ENCODE results near the gene ZMYM4.
"Not testable (repeated sequence)": the region's sequence is repeated elsewhere in the genome, so short reads cannot be mapped to it uniquely, and the experiment has no call there.

Gene ZMYM4

DNA sequence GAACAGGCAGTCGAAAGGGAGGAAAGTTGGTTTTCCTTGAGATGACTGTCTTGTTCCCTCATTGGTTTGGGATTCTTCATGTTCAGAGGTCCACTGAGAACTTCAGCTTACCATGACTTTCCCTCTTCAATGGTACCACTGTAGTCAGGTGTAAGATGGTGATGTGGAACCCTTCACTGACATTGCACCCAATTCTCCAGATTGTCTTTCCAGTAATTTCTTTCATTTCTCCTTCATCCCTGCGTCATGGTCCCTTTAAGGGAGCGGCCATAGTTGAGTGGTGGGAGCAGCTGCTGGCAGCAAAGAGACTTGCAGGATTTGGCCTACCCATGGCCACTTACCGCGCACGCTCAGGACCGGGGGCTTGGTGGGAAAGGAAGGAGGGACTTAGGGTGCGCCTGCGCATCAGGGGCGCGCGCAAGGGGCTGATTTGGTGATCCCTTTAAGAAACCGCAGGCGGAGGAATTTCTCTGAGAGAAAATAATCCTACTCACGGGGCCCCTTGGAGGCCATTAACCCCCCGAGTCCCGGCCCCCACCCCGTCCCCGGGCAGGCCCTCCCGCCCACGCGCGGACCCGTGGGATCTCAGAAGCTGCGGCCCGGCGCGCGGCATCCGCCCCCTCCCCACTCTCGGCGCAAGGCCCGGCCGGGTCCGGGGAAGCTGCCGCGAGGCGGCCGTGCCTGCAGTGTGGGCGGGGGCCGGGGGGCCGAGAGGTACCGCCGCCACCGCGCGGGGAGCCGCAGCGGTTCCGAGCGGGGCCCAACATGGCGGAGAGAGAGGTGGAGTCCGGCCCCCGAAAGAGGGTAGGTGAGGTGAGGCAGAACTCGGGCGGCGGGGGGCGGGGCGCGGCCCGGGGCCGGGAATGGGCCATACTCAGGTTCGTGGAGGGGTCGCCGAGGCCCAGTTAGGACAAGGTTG, at the start of gene ZMYM4:
TSS of gene ZMYM4 (plus strand) at position 428 of the 919 bp plus-strand sequence. CDS start at position 766, 338 bp downstream.
- DNase-seq (ENCODE audit: low read depth): peak; percentile 79

DNA sequence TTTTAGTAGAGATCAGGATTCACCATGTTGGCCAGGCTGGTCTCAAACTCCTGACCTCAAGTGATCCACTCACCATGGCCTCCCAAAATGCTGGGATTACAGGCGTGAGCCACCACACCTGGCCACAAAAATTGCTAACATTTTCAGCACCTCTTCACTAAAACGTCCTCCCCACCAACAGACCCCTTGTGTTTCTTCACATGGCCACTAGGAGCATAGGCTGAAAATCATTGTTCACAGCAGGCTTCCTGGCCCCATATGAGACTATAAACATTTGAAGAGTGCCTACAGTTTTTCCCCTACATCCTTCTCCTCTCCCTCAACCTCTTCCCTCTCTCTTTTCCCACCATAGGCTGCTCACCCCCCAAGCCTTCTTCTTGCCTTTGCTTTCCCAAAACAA, 47.5 kb upstream of the ZMYM4 start:
- DNase-seq (ENCODE audit: low read depth): no peak

DNA sequence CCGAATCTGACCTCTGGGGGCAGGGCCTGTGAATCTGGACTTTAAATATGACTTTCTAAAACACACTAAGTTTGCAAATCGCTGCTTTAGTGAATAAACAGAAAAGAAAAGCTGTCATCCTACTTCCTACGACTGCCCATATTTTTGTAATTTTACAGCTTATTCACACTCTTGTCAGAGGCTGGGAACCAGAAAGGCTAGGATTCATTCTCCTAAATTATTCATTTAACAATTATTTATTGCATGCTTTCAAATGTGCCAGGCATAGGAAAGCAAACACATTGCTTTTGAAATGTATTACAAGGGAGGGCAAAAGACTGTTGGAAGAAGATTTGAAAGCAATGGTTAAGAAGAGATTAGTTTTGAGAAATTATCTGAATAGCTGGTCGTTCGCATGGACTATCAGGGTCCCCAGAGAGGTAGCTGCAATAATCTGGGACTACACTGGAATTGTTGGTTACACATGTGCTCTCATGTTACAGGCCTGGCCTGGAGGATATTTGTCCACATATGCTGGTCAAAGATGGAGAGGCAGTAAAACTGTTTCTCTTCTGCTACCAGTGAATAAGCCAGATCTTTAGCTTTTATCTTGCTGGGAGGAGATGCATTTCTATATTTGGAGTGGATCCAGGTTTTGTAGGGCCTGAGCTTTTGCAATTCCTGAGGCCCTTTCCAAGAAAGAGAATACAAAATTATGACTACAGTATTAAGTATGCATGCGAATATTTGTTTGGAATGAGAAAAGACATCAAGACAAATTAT, 46.0 kb upstream of the ZMYM4 start:
- DNase-seq (ENCODE audit: low read depth): peak; percentile 80

DNA sequence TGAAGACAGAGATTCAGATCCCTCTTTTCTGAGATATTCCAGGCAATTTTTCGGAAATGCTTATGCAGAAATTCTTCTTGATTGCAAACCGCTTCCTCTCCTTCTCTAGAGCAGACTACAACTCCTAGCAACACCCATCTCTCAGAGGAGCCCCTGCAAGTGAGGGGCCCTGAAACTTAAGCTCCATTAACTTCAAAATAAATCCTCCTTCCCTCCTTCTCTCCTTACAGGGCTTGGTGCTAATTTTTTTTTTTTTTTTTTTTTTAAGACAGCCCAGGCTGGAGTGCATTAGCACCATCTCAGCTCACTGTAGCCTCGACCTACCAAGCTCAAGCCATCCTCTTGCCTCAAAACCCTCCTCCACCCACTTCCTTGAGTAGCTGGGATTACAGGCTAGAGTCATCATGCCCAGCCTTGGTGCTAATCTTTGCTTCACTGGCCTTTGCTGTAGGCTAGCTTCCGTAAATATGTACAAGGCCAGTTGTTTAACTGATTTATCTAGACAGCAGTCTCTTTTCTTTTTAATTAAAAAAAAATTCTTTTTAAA, 45.4 kb upstream of the ZMYM4 start:
- DNase-seq (ENCODE audit: low read depth): no peak

DNA sequence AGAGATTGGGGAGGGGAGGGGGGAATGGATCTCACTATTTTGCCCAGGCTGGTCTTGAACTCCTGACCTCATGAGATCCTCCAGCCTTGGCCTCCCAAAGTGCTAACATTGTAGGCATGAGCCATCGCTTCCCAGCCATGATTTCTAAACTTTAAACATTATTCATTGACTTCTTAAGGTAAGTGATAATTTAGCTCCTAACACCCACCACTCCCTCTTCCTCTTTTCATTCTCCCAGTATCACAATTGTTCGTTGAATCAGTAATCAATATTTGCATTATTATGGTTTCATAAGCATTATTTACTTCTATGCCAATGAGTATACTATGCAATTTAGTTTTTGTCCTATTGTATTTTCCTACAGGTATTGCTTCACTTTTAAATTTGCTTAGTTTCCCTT, 42.0 kb upstream of the ZMYM4 start:
- no peak for DNase-seq (ENCODE audit: low read depth)

DNA sequence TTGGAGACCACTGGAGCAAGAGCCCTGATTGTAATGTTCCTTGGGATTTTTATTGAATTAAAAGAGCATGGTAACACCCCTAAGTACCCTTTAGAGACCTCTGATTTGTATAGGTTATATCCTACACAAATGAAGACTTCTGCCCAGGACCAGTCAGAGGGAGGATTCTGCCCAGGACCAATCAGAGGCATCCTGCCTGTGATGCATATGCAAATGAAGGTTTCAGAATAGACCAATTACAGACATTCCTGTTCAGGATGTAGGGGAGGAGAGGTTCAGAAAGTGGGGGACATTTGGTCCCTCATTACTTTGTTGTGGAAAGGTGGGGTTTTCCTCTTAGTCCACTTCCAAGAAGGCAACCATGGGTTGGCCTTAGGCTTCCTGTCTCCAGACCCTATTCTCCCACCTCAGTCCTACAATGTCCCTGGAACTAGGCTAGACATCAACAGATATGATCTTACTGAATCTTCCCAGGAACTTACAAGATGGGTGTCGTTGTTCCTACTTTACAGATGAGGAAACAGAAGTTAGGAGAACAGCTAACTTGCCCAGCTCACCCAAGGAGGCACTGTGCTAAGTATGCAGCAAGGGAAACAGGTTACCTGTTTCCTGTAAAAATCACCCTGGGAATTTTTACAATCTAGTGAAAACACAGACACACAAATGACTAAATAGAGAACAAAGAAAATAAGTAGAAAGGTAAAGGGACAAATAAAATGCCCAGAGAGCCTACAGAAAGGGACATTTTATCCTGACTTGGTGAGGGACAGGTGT, 38.7 kb upstream of the ZMYM4 start:
- DNase-seq (ENCODE audit: low read depth): no peak

DNA sequence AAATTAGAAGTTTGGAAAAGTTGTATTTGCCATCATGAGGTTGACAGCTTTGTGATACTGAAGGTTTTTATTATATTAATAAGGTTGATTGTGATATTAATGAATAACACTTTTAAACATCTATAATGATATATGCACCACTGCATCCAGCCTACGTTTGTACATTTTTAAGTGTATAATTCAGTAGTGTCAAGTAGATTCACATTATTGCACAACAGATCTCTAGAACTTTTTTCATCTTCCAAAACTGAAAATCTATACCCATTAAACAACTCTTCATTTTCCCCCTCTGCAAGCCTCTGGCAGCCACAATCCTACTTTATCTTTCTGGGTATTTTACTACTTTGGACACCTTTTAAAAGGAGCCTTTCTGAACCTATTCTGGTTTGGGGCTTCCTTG, 37.2 kb upstream of the ZMYM4 start:
- no peak for DNase-seq (ENCODE audit: low read depth)

DNA sequence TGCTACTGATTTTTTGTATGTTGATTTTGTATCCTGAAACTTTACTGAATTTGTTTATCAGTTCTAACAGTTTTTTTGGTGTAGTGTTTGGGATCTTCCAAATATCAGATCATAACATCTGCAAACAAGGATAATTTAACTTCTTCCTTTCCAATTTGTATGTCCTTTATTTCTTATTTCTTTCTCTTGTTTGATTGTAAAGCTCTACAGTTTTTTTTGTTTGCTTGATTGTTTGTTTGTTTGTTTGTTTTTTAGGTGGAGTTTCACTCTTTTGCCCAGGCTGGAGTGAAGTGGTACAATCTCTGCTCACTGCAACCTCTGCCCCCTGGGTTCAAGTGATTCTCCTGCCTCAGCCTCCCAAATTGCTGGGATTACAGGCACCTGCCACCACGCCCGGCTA, 31.7 kb upstream of the ZMYM4 start:
- DNase-seq (ENCODE audit: low read depth): not testable (repeated sequence)

DNA sequence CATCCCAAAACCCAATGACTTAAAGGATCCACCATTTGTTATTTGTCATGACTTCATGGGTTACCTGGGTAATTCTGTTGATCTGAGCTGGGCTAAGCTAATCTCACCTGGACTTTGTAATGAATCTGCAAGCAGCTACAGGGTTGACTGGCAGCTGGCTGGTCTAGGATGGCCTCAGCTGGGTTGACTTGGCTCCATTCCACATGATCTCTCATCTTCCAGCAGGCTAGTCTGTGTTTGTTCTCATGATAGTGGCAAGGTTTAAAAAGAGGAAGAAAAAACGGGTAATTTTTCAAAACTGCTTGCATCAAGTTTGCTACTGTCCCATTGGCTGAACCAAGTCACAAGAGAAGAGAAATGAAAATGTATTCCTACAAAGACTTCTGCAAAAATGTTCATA, 24.8 kb upstream of the ZMYM4 start:
- no peak for DNase-seq (ENCODE audit: low read depth)

DNA sequence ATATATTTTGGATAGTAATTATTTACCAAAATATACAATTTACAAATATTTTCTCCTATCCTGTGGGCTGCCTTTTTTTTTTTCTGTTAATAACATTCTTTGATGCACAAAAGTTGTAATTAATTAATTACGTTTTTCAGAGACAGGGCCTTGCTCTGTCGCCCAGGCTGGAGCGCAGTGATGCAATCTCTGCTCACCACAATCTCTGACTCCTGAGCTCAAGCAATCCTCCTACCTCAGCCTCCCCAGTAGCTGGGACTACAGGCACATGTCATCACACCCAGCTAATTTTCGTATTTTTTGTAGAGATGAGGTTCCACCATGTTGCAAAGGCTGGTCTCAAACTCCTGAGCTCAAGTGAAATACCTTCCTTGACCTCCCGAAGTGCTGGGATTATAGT, 21.3 kb upstream of the ZMYM4 start:
- no peak for DNase-seq (ENCODE audit: low read depth)

DNA sequence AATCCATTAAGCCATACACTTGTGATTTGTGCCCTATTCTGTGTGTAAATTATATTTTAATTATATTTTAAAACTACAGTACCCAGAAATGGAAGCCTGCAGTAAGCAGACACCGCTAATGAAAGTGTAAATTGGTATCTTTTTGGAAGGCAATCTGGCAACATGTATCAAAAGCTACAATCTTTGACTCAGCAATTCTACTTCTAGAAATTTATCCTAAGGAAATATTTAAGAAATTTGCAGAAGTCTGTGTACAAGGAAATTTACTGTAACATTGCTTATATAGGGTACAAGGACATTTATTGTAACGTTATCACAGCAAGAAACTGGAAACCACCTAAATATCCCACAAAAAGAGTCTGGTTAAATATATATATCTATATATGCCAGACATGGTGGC, 14.6 kb upstream of the ZMYM4 start:
- no peak for DNase-seq (ENCODE audit: low read depth)

DNA sequence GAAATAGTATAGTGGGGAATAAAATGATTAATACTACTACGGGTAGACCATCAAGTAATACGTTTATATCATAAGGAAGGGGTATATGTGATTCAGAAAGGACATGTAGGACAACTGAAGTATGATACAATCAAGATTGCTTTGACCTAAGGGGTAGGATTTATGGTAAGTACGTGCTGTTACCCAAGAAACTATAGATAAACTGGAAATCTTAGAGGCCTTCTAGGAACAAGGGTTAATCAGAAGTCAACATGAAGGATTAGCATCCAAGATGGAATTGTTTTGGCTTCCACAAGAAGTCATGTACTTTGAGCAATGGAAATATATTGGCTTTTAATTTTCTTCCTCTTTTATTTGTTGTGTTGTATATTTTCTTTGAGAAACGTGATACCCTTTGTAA, 13.2 kb upstream of the ZMYM4 start:
- DNase-seq (ENCODE audit: low read depth): no peak

DNA sequence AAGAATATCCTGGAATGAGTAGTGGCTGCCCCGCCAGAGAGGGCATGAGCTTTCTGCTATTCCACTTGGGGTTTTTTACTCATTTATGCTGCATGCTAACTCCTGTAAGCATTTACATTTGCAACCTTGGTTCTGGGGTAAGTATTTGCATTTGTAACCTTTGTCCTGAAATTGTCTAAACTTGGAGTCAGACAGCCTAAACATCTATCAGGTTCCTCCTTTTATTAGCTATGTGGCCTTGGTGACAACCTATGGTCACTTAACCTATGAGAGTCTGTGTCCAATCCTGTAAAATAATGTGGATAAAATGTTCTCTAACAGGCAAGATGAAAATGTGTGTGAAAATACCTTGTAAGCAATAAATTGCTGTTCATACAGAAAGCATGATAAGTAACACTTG, 8.9 kb upstream of the ZMYM4 start:
- no peak for DNase-seq (ENCODE audit: low read depth)

DNA sequence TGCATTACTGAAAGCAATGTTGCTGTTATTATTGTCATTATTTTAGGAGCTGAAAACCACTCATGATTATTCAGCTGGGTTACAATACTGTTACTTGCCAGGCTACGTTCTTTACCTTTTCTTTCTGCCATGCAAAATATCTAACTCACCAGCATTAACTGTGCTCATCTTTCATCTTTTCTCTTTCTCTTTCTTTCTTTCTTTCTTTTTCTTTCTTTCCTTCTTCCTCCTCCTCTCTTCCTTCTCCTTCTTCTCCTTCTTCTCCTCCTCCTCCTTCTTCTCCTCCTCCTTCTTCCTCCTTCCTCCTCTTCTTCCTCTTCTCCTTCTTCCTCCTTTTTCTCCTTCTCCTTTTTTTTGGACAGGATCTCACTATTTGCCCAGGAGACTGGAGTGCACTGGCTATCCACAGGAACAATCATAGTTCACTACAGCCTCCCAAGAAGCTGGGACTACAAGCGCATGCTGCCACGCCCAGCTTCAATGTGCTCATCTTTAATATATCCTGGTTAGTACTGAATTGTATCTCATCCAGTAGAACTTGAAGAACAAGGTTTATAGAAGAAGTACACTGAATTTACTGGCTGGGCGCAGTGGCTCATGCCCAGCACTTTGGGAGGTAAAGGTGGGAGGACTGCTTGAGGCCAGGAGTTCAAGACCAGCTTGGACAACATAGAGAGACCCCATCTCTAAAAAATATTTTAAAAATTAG, 6.9 kb upstream of the ZMYM4 start:
- DNase-seq (ENCODE audit: low read depth): no peak

DNA sequence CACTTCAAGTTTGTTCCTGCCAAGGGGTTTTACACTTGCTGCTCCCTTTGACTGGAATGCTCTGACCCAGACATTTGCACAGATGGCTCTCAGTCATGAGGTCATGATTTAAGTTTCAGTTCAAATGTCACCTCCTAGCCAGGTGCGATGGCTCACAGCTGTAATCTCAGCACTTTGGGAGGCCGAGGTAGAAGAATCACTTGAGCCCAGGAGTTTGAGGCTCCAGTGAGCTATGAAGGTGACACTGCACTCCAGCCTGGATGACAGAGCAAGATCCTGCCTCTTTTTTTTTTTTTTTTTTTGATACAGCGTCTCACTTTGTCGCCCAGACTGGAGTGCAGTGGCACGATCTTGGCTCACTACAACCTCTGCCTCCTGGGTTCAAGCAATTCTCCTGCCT, 4.5 kb upstream of the ZMYM4 start:
- DNase-seq (ENCODE audit: low read depth): no peak

DNA sequence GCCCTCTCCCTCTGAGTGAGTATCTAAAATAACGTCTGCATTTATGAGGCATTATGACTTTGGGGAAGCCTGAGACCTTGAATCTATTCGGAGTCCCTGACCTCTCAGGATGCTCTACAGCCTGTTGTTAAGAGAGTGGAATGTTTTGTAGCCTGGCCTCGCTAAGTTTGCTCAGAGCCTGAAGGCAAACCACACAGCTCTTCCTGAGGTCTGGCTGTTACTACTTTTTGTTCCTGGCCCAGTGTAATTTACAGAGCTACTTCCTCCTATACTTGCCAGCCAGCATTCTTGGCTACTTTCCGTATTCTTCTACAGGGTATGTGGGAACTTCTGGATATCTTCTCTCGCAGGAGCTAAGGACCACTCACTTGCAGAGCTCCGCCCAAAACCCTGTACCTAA, 3.6 kb upstream of the ZMYM4 start:
- peak; percentile 51 for DNase-seq (ENCODE audit: low read depth)

DNA sequence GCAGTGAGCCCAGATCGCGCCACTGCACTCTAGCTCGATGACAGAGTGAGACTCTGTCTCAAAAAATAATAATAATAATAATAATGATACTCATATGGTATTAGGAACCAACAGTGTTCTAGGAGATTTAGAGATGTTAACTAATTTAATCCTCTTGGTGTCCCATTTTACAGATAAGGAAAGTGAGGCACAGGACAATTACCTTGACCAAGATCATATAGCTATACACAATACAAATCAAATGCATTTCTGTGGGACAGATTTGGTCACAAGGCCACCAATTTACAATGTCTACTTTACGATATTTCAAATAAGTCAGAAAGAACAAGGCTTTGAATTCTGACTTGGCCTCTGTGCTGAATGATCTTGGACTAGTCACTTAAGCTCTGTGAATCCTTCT, 2.2 kb upstream of the ZMYM4 start:
- no peak for DNase-seq (ENCODE audit: low read depth)

DNA sequence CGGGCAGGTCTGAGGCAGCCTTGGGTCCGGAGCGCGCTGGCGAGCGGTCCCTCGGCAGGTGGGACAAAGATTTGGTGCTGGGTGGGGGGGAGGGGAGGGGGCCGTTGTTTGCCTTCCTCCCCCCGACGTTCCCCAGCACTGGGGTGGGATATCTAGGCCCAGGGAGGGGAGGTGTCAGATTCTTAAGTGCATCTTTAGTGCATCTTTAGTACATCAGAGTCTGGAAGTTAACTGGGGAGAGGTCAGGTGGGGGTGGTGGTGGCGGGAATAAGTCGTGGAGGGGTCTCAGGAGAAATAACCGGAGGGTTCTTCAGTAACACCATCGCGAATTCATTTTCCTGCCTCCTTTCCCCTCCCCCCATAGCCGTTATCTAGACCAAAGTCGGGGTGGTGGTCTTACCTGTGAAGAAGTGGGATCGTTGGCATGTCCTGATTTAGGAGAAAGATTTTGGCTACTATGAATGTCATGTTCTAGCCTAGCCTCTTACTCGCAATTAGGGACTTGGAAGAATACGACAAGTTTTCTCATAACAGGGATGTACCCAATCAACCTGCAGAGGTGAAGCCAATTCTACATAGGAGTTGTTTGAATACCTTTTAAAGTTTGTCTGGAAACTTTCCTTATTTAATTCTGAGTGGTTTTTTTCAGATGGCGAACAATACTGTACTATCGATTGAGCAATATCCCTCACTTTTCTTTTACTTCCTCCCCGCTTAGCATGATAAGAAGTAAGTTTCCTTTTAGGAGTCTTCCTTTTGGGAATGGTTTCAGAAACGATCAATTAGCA, 886 bp downstream of the ZMYM4 start:
- no peak for DNase-seq (ENCODE audit: low read depth)

DNA sequence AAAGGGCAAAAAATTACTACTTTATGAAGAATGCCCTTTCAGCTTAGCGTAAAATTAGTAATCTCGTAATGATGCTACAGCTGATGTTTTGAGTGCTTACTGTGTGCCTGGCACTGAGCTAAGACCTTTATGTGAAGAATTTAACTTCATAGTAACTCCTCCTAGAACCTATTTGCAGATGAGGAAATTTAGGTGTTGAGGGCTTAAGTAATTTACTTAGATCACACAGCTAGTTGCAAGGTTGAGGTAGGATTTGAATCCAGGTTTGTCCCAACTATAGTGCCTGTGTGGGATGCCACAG, 1.4 kb downstream of the ZMYM4 start:
- no peak for DNase-seq (ENCODE audit: low read depth)

DNA sequence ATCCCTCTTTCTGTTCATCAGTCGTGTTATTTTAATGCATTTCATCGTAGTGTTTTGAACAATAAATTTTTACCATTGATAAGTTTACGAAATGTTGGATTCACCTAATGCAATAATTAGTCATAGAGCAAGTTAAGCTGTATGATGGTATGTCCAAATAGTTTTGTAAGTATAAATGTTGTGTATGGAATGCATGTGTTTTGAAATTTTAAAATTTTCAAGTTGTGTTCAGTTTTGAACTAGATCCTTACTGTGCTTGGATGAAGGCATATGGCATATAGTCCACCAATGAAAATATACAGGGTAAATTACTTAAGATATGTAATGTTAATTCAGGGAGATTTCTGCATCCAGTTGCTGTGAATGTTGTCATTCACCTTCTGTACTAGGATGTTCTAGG, 2.3 kb downstream of the ZMYM4 start:
- no peak for DNase-seq (ENCODE audit: low read depth)

DNA sequence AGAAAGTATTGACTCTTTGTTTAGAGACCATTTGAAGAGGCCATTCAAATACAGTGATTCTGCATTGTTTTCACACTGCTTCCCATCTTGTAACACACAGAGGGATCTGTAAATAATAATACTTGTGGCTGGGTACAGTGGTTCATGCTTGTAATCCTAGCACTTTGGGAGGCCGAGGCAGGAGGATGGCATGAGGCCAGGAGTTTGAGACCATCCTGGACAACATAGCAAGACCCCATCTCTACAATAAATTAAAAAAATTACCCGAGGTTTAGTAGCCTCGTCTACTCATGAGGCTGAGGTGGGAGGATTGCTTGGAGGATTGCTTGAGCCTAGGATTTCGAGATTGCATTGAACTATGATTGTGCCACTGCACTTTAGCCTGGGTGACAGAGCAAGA, 5.7 kb downstream of the ZMYM4 start:
- no peak for DNase-seq (ENCODE audit: low read depth)
